Pons (tissue), 1 donor: ENCODE results near the gene STAC2.
A peak's percentile ranks its signal among the peaks of the same experiment; 100 is the strongest.
"Not testable (repeated sequence)": the region's sequence is repeated elsewhere in the genome, so short reads cannot be mapped to it uniquely, and the experiment has no call there.

Experiments
- DNase-seq: peaks from one replicate; pipeline ENCODE4 v3.0.0-alpha.2; 2016; ENCODE audit warnings: low spot score

STAC2 gene

GRCh38 chr17:39186481-39187002, 39.2 kb downstream of the STAC2 start:
- no peak for DNase-seq

- no peak for DNase-seq
Measured at GRCh38 chr17:39183720-39184119, 42.0 kb downstream of the STAC2 start.

GRCh38 chr17:39183045-39183444, 42.7 kb downstream of the STAC2 start:
- DNase-seq: no peak

- DNase-seq: no peak
Measured at GRCh38 chr17:39181303-39181702, 44.4 kb downstream of the STAC2 start.

- no peak for DNase-seq
Measured at GRCh38 chr17:39178536-39178935, 47.2 kb downstream of the STAC2 start.

- DNase-seq: no peak
Measured at GRCh38 chr17:39177256-39177655, 48.5 kb downstream of the STAC2 start.

- no peak for DNase-seq
Measured at GRCh38 chr17:39175695-39176093, 50.1 kb downstream of the STAC2 start.

- DNase-seq: peak; percentile 60
Measured at GRCh38 chr17:39174920-39175694, 50.6 kb downstream of the STAC2 start.

GRCh38 chr17:39173526-39174274, 52.0 kb downstream of the STAC2 start:
- no peak for DNase-seq

GRCh38 chr17:39173080-39173479, 52.7 kb downstream of the STAC2 start:
- DNase-seq: no peak

GRCh38 chr17:39171933-39172332, 53.8 kb downstream of the STAC2 start:
- DNase-seq: no peak

GRCh38 chr17:39170558-39170957, 55.2 kb downstream of the STAC2 start:
- DNase-seq: no peak

- no peak for DNase-seq
Measured at GRCh38 chr17:39170109-39170508, 55.6 kb downstream of the STAC2 start.

GRCh38 chr17:39169518-39169917, 56.2 kb downstream of the STAC2 start:
- no peak for DNase-seq

GRCh38 chr17:39169101-39169500, 56.6 kb downstream of the STAC2 start:
- no peak for DNase-seq

- not testable (repeated sequence) for DNase-seq
Measured at GRCh38 chr17:39168503-39168902, 57.2 kb downstream of the STAC2 start.

- peak; percentile 79 for DNase-seq
Measured at GRCh38 chr17:39167476-39167875, 58.3 kb downstream of the STAC2 start.

- no peak for DNase-seq
Measured at GRCh38 chr17:39166437-39167335, 59.1 kb downstream of the STAC2 start.

- no peak for DNase-seq
Measured at GRCh38 chr17:39165841-39166349, 59.9 kb downstream of the STAC2 start, which contains the start of gene ARL5C. ARL5C (minus strand) TSS chr17:39166161; CDS start chr17:39165760, 401 bp downstream.

GRCh38 chr17:39165178-39165840, 60.4 kb downstream of the STAC2 start:
- no peak for DNase-seq

GRCh38 chr17:39164675-39165143, 61.0 kb downstream of the STAC2 start:
- DNase-seq: peak; percentile 72
